ENCODE results near the gene CADPS.

Gene CADPS

GRCh38 chr3:62439978-62440377, 435.2 kb downstream of the CADPS start:
- Mint-ChIP-seq H3K9me3 (peaks cover 5% of the 10 kb centered on the region), H3K4me3 (no peak overlapping the region), H3K27ac (no peak overlapping the region), H3K36me3 (ENCODE audit: low read depth) (no peaks in the 10 kb centered on the region), H3K27me3 (peaks cover 6% of the 10 kb centered on the region), H3K4me1 (peaks cover under 1% of the 10 kb centered on the region)
- ATAC-seq (no peak), DNase-seq (no peak)

DNA sequence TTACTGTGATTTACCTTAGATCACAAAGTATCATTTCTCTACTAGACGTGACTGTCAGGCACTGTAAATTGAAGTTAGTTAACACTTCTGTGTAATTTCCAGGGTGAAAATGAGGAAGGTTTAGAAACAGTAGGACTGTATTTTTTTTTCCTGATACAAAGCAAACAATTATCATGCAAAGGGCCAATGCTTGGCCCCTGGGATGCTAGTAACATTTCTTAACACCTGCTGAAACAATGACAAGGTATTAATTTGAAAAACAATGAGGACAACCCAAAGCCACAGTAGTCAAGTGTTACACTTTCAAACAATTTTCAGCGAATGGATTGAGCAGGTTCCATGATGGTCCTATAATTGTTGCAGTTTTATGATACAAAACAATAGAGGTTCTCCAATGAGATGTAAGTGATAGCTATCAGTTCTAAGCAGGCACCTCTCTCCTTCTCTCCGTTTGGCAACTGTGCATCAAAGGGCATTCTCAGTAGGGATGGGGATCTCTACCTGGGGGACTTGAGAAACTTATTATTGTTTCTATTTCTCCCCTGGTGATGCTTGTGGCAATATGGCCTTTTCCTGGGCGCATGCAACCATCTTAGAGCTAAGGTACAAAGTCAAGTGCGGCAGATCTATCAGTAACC, 435.9 kb downstream of the CADPS start:
- Mint-ChIP-seq H3K4me1 (no peaks in the 10 kb centered on the region), H3K9me3 (peaks cover 5% of the 10 kb centered on the region), H3K27ac (no peak overlapping the region), H3K36me3 (ENCODE audit: low read depth) (no peaks in the 10 kb centered on the region), H3K4me3 (no peak overlapping the region), H3K27me3 (peaks cover 11% of the 10 kb centered on the region)
- DNase-seq = no peak
- ATAC-seq = no peak

GRCh38 chr3:62436785-62437184, 438.4 kb downstream of the CADPS start:
- Mint-ChIP-seq H3K36me3 (ENCODE audit: low read depth) (no peaks in the 10 kb centered on the region), H3K9me3 (no peaks in the 10 kb centered on the region), H3K27me3 (peaks cover 11% of the 10 kb centered on the region), H3K4me1 (no peaks in the 10 kb centered on the region), H3K4me3 (no peak overlapping the region), H3K27ac (no peak overlapping the region)
- ATAC-seq (no peak), DNase-seq (no peak)

DNA sequence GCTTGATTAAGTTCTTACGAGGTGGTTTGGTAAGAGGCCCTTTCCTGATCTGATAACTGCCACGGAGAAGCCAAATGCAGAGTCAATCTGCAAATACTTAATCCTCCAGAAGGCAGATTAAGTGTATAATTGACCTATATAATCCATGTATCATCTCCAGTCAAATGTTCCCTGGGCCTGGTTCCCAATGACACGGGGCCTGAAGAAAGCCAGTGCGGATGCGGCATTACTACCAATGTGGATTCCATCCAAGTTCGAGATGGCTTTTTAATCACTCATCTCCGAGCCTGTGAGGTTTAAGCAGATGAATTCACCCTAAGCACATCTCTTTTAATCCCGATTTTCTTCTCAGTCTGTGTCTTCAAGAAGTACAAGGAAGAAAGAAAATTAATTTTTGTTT, 441.8 kb downstream of the CADPS start:
- no peaks in the 10 kb centered on the region for H3K4me1 Mint-ChIP-seq
- no peak overlapping the region for H3K4me3 Mint-ChIP-seq
- ATAC-seq (no peak), DNase-seq (no peak)
- no peaks in the 10 kb centered on the region for H3K36me3 Mint-ChIP-seq (ENCODE audit: low read depth)
- no peak overlapping the region for H3K27ac Mint-ChIP-seq
- H3K27me3 Mint-ChIP-seq = peaks cover 11% of the 10 kb centered on the region
- no peaks in the 10 kb centered on the region for H3K9me3 Mint-ChIP-seq

DNA sequence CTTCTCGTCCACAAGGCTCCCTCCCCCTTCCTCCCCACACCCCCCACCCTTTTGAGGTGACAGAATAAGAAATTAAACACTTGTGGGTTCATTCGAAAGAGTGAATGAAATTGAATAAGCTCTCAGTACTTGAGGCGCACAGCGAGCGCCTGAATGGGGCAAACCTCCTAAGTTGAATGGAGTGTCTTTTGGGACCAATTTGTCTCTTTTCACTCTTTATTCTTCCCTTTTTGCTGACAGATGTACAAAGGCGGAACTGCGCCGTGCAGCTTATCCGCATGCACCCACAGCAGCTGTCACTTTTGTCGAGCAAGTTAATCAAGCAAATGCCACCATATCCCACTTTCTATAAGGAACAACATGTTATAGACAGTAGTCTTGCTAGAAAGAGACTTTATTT, 454.0 kb downstream of the CADPS start:
- peaks cover 2% of the 10 kb centered on the region for H3K27me3 Mint-ChIP-seq
- no peaks in the 10 kb centered on the region for H3K36me3 Mint-ChIP-seq (ENCODE audit: low read depth)
- H3K4me1 Mint-ChIP-seq = no peaks in the 10 kb centered on the region
- ATAC-seq = no peak
- H3K27ac Mint-ChIP-seq = no peak overlapping the region
- no peak for DNase-seq
- no peaks in the 10 kb centered on the region for H3K9me3 Mint-ChIP-seq
- no peak overlapping the region for H3K4me3 Mint-ChIP-seq

DNA sequence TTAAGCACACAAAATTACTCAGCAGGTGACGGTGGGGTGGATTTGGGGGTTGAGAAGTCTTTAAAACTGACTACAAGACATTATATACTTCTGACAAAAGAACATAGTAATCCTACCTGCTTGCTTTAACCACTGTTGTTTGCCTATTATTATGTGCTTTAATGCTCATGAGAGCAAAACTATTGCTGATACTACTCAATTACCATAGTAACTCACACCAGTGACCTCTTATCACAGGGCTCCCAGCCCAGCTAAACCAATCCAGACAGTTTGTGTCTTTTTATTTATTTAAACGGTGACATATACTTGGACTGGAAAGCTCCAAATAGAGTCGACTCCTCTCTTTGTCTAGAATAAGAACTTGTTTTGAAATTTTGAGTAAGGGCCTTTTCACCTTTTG, 459.1 kb downstream of the CADPS start:
- no peak overlapping the region for H3K4me3 Mint-ChIP-seq
- no peaks in the 10 kb centered on the region for H3K9me3 Mint-ChIP-seq
- no peaks in the 10 kb centered on the region for H3K4me1 Mint-ChIP-seq
- H3K27ac Mint-ChIP-seq = no peak overlapping the region
- no peak for ATAC-seq
- H3K36me3 Mint-ChIP-seq (ENCODE audit: low read depth) = no peaks in the 10 kb centered on the region
- H3K27me3 Mint-ChIP-seq = peaks cover 2% of the 10 kb centered on the region
- no peak for DNase-seq

- Mint-ChIP-seq H3K9me3 (no peaks in the 10 kb centered on the region), H3K36me3 (ENCODE audit: low read depth) (no peaks in the 10 kb centered on the region), H3K4me3 (no peak overlapping the region), H3K4me1 (no peaks in the 10 kb centered on the region), H3K27me3 (peaks cover 2% of the 10 kb centered on the region), H3K27ac (no peak overlapping the region)
- ATAC-seq = no peak
- no peak for DNase-seq
Observed at GRCh38 chr3:62415312-62415801, 459.9 kb downstream of the CADPS start.

GRCh38 chr3:62414786-62415185, 460.4 kb downstream of the CADPS start:
- Mint-ChIP-seq H3K27ac (no peak overlapping the region), H3K4me3 (no peak overlapping the region), H3K36me3 (ENCODE audit: low read depth) (no peaks in the 10 kb centered on the region), H3K4me1 (no peaks in the 10 kb centered on the region), H3K9me3 (no peaks in the 10 kb centered on the region), H3K27me3 (peaks cover 2% of the 10 kb centered on the region)
- DNase-seq (no peak), ATAC-seq (no peak)

DNA sequence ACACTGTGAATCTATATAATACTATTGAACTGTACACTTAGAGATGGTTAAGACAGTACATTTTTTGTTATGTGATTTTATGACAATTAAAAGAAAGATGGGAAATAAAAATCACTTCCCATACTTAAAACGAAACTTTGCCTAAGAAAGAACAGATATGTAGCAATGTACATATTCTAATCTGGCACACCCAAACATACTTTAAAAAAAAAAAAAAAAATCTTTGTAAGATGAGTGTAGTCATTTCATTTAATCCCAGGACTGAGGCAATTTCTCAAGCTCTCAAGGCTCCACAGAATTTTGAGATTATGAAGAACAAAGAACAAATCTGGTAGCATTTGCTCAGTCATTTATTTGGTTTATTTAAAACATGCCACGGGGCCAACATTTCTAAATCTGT, 461.5 kb downstream of the CADPS start:
- Mint-ChIP-seq H3K36me3 (ENCODE audit: low read depth) (no peaks in the 10 kb centered on the region), H3K27me3 (peaks cover 2% of the 10 kb centered on the region), H3K9me3 (no peaks in the 10 kb centered on the region), H3K4me1 (no peaks in the 10 kb centered on the region), H3K4me3 (no peak overlapping the region), H3K27ac (no peak overlapping the region)
- ATAC-seq (no peak), DNase-seq (no peak)

DNA sequence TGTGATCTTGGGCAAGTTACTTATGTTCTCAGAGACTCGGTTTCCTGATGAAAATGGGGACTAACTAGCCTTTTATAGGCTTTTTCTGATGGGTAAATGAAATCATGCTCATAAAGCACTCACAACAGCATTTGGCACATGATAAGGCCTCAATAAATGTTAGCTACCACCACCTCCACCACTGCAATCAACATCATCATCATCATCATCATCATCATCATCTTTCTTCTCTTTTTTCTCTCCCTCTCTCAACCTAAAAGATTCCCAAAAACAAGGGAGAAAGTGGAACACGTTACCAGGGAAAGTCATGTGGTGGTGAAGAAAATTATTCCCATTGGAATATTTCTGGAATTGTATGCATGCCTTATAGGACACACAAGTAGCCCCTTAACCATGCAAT, 468.3 kb downstream of the CADPS start:
- DNase-seq (no peak), ATAC-seq (no peak)
- H3K27ac Mint-ChIP-seq = no peak overlapping the region
- no peaks in the 10 kb centered on the region for H3K9me3 Mint-ChIP-seq
- H3K4me1 Mint-ChIP-seq = no peaks in the 10 kb centered on the region
- H3K27me3 Mint-ChIP-seq = peaks cover 2% of the 10 kb centered on the region
- no peak overlapping the region for H3K4me3 Mint-ChIP-seq
- no peaks in the 10 kb centered on the region for H3K36me3 Mint-ChIP-seq (ENCODE audit: low read depth)

DNA sequence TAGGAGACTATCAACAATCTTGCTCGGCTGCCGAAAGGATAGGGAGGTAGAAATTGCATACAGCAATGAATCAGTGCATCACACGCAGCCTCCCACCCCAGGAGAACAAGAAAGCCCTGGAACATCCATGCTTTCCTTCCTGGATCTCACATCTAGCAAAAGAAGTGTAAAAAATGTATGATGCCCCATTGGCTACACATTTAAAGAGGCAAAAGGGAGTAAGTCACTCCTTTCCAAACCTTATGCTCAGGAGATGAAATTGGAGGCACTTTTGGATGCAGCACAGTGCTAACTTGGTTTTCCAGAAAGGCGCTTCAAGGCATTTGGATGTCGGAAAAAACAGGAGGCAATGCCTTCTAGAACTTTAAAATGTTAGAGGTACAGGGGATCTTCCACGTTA, 469.6 kb downstream of the CADPS start:
- Mint-ChIP-seq H3K9me3 (no peaks in the 10 kb centered on the region), H3K36me3 (ENCODE audit: low read depth) (no peaks in the 10 kb centered on the region), H3K4me1 (no peaks in the 10 kb centered on the region), H3K27ac (no peak overlapping the region), H3K27me3 (peaks cover 2% of the 10 kb centered on the region), H3K4me3 (no peak overlapping the region)
- ATAC-seq (no peak), DNase-seq (no peak)

DNA sequence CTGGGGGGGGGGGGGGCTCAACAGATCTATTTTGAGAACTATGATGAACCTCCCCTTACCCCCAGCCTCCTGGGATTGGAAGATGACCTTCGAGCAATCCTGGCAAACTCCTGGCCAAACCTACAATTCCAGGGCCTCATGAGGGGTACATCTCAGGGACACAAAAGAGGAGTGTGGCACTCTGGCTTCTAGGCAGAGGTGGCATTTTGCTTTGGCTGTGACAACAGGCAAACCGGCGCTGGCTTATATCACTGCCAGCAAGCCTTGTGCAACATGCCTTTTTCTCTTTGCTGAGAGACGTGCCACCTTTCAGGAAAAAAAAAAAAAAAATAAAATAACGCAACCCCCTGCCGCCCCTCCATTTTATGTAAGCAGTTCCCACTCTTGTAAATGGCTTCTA, 470.1 kb downstream of the CADPS start:
- no peak for ATAC-seq
- H3K27ac Mint-ChIP-seq = no peak overlapping the region
- H3K36me3 Mint-ChIP-seq (ENCODE audit: low read depth) = no peaks in the 10 kb centered on the region
- H3K4me1 Mint-ChIP-seq = no peaks in the 10 kb centered on the region
- no peaks in the 10 kb centered on the region for H3K9me3 Mint-ChIP-seq
- H3K4me3 Mint-ChIP-seq = no peak overlapping the region
- no peak for DNase-seq
- H3K27me3 Mint-ChIP-seq = peaks cover 2% of the 10 kb centered on the region

- H3K27me3 Mint-ChIP-seq = peaks cover 2% of the 10 kb centered on the region
- no peak for DNase-seq
- no peaks in the 10 kb centered on the region for H3K36me3 Mint-ChIP-seq (ENCODE audit: low read depth)
- no peak overlapping the region for H3K27ac Mint-ChIP-seq
- H3K4me1 Mint-ChIP-seq = no peaks in the 10 kb centered on the region
- ATAC-seq = no peak
- H3K4me3 Mint-ChIP-seq = no peak overlapping the region
- H3K9me3 Mint-ChIP-seq = no peaks in the 10 kb centered on the region
Observed at GRCh38 chr3:62404321-62404720, 470.9 kb downstream of the CADPS start.

- Mint-ChIP-seq H3K4me1 (no peaks in the 10 kb centered on the region), H3K4me3 (no peak overlapping the region), H3K9me3 (no peaks in the 10 kb centered on the region), H3K27me3 (peaks cover 2% of the 10 kb centered on the region), H3K27ac (no peak overlapping the region), H3K36me3 (ENCODE audit: low read depth) (no peaks in the 10 kb centered on the region)
- no peak for ATAC-seq
- no peak for DNase-seq
Observed at GRCh38 chr3:62403765-62404164, 471.5 kb downstream of the CADPS start.

GRCh38 chr3:62392626-62393292, 482.5 kb downstream of the CADPS start:
- no peak for DNase-seq
- H3K27me3 Mint-ChIP-seq = peaks cover 11% of the 10 kb centered on the region
- H3K9me3 Mint-ChIP-seq = peaks cover 4% of the 10 kb centered on the region
- no peak overlapping the region for H3K27ac Mint-ChIP-seq
- H3K4me1 Mint-ChIP-seq = no peaks in the 10 kb centered on the region
- no peak overlapping the region for H3K4me3 Mint-ChIP-seq
- H3K36me3 Mint-ChIP-seq (ENCODE audit: low read depth) = peaks cover 2% of the 10 kb centered on the region
- no peak for ATAC-seq

All from activated naive CD8-positive, alpha-beta T cell treated with anti-CD3 and anti-CD28 coated beads, Interleukin-2, amount 50 U/mL, for 24 hours (primary cell).